ENCODE results near the gene TESK2.
A peak's percentile ranks its signal among the peaks of the same experiment; 100 is the strongest.

TESK2 gene

GRCh38 chr1:45303520-45304310, 187.2 kb downstream of the TESK2 start:
- Histone ChIP-seq H3K9me3 (ENCODE audit: low read depth, low read length) (no peaks in the 10 kb centered on the region), H3K36me3 (ENCODE audit: insufficient read depth, low read length) (no peaks in the 10 kb centered on the region), H3K9ac (ENCODE audit: insufficient read length) (peak overlapping the region; percentile 88), H3K4me3 (peak overlapping the region; percentile 86), H3K27ac (peak overlapping the region; percentile 62)
- DNase-seq (ENCODE audit: low read depth, low spot score): peak; percentile 74
- TF ChIP-seq EZH2 (IDR thresholded peaks at IDR 0.05): no peak
- TF ChIP-seq FOXP2 (optimal IDR thresholded peaks at IDR 0.05; ENCODE audit: control extremely low read depth, extremely low read length, insufficient read depth): no peak
- peak; percentile 82 for TF ChIP-seq POLR2AphosphoS5 (IDR thresholded peaks at IDR 0.05; ENCODE audit: borderline replicate concordance, low read depth, low read length)

GRCh38 chr1:45302505-45303150, 188.3 kb downstream of the TESK2 start:
- peak overlapping the region; percentile 86 for H3K4me3 ChIP-seq
- H3K27ac ChIP-seq: no peak overlapping the region

GRCh38 chr1:45300669-45300997, 190.3 kb downstream of the TESK2 start:
- Histone ChIP-seq H3K4me3 (no peak overlapping the region), H3K27ac (no peak overlapping the region), H3K36me3 (ENCODE audit: insufficient read depth, low read length) (no peaks in the 10 kb centered on the region), H3K9ac (ENCODE audit: insufficient read length) (no peak overlapping the region), H3K9me3 (ENCODE audit: low read depth, low read length) (no peaks in the 10 kb centered on the region)
- TF ChIP-seq POLR2AphosphoS5 (IDR thresholded peaks at IDR 0.05; ENCODE audit: borderline replicate concordance, low read depth, low read length) (no peak), EZH2 (IDR thresholded peaks at IDR 0.05) (no peak), FOXP2 (optimal IDR thresholded peaks at IDR 0.05; ENCODE audit: control extremely low read depth, extremely low read length, insufficient read depth) (no peak)
- DNase-seq (ENCODE audit: low read depth, low spot score): no peak

More at GRCh38 chr1:45302505-45303150, 188.3 kb downstream of the TESK2 start:
- no peak for TF ChIP-seq POLR2AphosphoS5 (IDR thresholded peaks at IDR 0.05; ENCODE audit: borderline replicate concordance, low read depth, low read length)
- H3K36me3 ChIP-seq (ENCODE audit: insufficient read depth, low read length): no peaks in the 10 kb centered on the region
- no peaks in the 10 kb centered on the region for H3K9me3 ChIP-seq (ENCODE audit: low read depth, low read length)
- DNase-seq (ENCODE audit: low read depth, low spot score): no peak
- peak overlapping the region; percentile 88 for H3K9ac ChIP-seq (ENCODE audit: insufficient read length)

- no peak overlapping the region for H3K27ac ChIP-seq
- H3K36me3 ChIP-seq (ENCODE audit: insufficient read depth, low read length): no peaks in the 10 kb centered on the region
- no peaks in the 10 kb centered on the region for H3K9me3 ChIP-seq (ENCODE audit: low read depth, low read length)
- TF ChIP-seq EZH2 (IDR thresholded peaks at IDR 0.05): no peak
- no peak for TF ChIP-seq FOXP2 (optimal IDR thresholded peaks at IDR 0.05; ENCODE audit: control extremely low read depth, extremely low read length, insufficient read depth)
- TF ChIP-seq POLR2AphosphoS5 (IDR thresholded peaks at IDR 0.05; ENCODE audit: borderline replicate concordance, low read depth, low read length): no peak
- DNase-seq (ENCODE audit: low read depth, low spot score): peak; percentile 30
- H3K4me3 ChIP-seq: no peak overlapping the region
- H3K9ac ChIP-seq (ENCODE audit: insufficient read length): no peak overlapping the region
Measured at GRCh38 chr1:45299981-45300668, 190.8 kb downstream of the TESK2 start.

GRCh38 chr1:45299296-45299695, 191.7 kb downstream of the TESK2 start:
- Histone ChIP-seq H3K4me3 (no peak overlapping the region), H3K9ac (ENCODE audit: insufficient read length) (no peak overlapping the region), H3K36me3 (ENCODE audit: insufficient read depth, low read length) (no peaks in the 10 kb centered on the region), H3K27ac (no peak overlapping the region), H3K9me3 (ENCODE audit: low read depth, low read length) (no peaks in the 10 kb centered on the region)
- no peak for TF ChIP-seq POLR2AphosphoS5 (IDR thresholded peaks at IDR 0.05; ENCODE audit: borderline replicate concordance, low read depth, low read length)
- DNase-seq (ENCODE audit: low read depth, low spot score): no peak

GRCh38 chr1:45297666-45298356, 193.2 kb downstream of the TESK2 start:
- H3K36me3 ChIP-seq (ENCODE audit: insufficient read depth, low read length): no peaks in the 10 kb centered on the region
- no peak overlapping the region for H3K9ac ChIP-seq (ENCODE audit: insufficient read length)
- H3K4me3 ChIP-seq: no peak overlapping the region
- no peak for TF ChIP-seq EZH2 (IDR thresholded peaks at IDR 0.05)
- TF ChIP-seq POLR2AphosphoS5 (IDR thresholded peaks at IDR 0.05; ENCODE audit: borderline replicate concordance, low read depth, low read length): no peak
- TF ChIP-seq FOXP2 (optimal IDR thresholded peaks at IDR 0.05; ENCODE audit: control extremely low read depth, extremely low read length, insufficient read depth): no peak
- DNase-seq (ENCODE audit: low read depth, low spot score): no peak
- no peak overlapping the region for H3K27ac ChIP-seq
- H3K9me3 ChIP-seq (ENCODE audit: low read depth, low read length): no peaks in the 10 kb centered on the region
